T1000 (cell line): ENCODE results near the gene BCAM.
"Not testable (repeated sequence)": the region's sequence is repeated elsewhere in the genome, so short reads cannot be mapped to it uniquely, and the experiment has no call there.

Experiments
- DNase-seq: peaks from one replicate; lab custom pipeline; 2025; ENCODE audit warnings: mixed read lengths; lab: John Stamatoyannopoulos, UW

The BCAM gene

DNA sequence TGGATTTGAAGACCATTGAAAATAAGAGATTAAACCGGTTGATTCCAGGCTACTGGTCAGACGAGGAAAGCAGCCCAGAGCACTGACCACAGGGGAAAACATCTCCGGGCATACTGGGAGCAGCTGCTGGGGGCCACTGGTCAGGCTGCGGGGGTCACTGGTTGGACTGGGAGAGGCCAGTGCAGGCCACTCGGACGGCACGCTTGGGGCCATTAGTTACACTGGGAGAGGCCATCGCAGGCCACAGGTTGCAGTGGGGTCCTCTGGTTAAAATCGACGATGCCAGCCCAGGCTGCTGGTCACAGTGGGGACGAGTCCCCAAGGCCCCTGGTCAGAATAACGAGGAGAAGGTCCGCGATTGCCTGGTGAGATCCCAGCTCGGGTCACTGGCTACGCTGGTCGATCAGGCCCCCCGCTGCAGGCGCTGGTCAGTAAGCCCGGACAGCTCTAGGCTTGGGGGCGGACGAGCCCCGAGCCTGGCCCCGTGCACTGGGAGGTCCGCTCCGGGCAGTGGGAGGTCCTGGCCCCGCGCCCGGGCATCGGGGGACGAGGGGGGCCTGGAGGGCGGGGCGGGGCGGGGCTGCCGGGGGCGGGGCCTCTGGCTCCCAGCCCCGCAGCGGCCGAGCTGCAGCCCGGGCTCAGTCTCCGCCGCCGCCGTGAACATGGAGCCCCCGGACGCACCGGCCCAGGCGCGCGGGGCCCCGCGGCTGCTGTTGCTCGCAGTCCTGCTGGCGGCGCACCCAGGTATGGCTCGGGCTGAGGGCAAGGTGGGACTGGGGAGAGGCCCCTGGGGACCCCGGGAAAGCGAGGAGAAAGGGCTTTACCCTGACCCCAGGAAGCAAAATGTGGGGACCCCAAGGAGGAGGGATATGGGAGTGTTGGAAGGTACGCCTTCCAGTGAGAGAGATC lies at the start of gene BCAM:
Gene BCAM (plus strand): TSS at position 641 of the 909 bp plus-strand sequence. CDS start 22 bp downstream, at position 663.
- DNase-seq, result peak; percentile 24

DNA sequence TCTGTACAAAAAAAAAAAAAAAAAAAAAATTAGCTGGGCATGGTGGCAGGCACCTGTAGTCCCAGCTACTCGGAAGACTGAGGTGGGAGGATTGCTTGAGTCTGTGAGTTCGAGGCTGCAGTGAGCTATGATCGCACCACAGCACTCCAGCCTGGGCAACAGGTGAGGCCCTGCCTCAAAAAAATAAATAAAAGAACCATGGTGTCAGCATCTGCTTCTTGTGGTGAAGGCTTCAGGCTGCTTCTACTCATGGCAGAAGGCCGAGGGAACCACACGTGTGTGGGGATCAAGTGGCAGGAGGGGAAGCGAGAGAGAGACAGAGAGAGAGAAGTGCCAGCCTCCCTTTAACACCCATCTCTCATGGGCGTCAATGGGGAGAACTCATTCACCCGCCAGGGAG lies 46.9 kb upstream of the BCAM start:
- DNase-seq, result no peak

DNA sequence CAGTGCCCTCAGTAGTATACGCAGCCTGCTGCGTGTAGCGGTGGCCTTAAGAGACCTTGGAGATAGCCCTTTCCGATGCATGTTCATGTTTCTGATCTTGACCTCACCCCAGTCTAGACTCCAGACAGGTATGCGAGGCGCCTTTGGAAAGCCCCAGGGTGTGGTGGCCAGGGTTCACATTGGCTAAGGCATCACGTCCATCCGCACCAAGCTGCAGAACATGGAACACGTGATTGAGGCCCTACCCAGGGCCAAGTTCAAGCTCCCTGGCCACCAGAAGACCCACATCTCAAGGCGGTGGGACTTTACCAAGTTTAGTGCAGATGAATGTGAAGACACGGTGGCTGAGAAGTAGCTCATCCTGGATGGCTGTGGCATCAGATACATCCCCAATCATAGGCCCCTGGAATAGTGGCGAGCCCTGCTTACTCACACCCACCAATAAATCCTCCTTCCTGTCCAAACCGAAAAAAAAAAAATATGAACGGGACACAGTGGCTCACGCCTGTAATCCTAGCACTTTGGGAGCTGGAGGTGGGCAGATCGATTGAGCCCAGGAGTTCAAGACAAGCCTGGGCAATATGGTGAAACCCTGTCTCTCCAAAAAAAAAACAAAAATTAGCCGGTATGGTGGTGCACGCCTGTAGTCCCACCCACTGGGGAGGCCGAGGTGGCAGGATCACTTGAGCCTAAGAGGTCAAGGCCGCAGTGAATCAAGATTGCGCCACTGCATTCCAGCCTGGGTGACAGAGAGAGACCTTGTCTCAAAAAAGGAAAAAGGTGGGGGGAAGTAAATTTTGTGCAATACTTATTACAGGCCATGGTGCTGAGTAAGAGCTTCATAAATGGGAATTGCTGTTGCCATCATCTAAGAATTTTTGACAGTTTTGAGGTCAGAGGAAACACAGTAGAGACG lies 43.6 kb upstream of the BCAM start:
- no peak for DNase-seq

DNA sequence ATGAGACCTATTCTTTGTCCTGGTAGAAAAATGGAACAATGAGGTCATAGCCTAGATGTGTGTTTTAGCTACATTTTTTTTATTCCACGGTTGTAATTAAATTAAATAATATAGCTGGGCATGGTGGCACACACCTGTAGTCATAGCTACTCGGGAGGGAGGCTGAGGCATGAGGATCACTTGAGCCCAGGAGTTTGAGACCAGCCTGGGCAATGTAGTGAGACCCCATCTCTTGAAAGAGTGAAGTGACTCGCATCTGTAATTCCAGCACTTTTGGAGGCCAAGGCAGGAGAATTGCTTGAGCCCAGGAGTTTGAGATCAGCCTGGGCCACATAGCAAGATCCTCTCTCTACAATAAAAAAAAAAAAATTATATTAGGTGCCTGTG lies 43.0 kb upstream of the BCAM start:
- no peak for DNase-seq

DNA sequence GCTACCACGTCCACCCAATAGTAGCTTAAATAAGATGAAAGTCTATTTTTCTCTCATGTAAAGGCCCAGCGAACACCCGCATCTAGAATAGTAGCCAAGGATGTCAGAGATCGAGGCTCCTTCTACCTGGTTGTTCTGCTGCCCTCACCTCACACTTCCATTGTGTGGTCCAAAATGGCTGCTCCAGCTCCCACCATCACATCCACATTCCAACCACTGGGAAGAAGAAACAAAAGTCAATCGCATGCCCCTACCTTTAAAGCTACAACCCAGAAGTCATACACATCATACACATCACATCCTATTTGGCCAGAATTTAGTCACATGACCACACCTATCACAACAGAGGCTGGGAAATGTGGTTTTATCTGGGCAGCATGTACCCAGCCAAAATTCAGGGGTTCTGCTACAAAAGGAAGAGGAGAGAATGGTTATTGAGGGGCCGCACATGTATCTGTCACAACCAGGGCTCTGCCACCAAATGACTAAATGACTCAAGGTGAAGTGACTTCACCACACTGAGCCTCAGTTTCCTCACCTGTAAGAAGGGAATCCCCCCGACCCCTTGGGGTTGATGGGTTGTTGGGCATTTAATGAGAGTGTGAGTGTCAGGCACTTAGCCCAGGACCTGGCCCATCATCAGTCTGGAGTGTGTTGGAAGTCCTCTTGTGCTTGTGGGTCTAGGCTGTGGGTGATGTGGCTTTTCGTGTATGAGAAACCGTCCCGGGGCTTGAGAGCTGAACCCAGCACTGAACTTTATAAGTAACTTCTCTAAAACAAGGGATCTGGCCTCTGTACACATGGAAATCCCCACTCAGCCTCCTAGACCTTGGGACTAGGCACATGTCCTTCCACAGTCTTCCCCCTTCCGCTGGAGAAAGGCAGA lies 41.4 kb upstream of the BCAM start:
- DNase-seq, result no peak

DNA sequence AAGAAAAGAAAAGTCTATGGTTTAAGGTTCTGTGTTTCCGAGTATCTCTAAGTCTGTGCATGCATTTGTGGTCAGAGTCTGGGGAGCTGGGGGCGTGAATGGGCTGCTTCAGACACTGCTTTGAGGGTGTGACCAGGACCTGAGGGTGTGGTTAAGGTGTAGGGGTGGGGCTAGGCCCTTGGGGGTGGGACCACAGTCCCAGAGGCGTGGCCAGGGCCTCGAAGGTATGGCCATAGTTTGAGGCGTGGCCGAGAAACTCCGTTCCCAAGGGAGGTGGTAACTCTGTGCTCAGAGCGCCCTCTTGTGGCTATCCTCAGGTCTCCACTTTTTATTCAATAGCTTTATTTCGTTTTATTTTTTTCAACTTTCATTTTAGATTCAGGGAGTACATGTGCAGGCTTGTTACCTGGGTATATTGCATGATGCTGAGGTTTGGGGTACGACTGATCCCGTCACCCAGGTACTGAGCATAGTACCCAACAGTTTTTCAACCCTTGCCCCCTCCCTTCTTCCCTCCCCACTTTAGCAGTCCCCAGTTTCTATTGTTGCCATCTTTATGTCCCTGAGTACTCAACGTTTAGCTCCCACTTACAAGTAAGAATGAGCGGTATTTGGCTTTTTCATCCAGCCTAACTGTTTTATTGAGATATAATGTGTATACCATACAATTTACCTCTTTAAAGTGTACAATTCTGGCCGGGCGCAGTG lies 38.2 kb upstream of the BCAM start:
- DNase-seq, result peak; percentile 83

DNA sequence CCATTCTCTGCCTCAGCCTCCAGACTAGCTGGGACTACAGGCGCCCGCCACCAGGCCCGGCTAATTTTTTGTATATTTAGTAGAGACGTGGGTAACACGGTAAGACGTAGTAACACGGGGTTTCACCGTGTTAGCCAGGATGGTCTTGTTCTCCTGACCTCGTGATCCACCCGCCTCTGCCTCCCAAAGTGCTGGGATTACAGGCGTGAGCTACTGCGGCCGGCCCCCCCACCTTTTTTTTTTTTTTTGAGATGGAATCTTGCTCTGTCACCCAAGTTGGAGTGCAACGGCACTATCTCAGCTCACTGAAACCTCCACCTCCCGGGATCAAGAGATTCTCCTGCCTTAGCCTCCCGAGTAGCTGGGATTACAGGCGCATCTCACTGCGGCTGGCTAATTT lies 36.8 kb upstream of the BCAM start:
- DNase-seq, result not testable (repeated sequence)

GRCh38 chr19:44772959-44773358 lies 35.9 kb upstream of the BCAM start:
- DNase-seq, result no peak

GRCh38 chr19:44775676-44776240 lies 33.1 kb upstream of the BCAM start:
- no peak for DNase-seq

DNA sequence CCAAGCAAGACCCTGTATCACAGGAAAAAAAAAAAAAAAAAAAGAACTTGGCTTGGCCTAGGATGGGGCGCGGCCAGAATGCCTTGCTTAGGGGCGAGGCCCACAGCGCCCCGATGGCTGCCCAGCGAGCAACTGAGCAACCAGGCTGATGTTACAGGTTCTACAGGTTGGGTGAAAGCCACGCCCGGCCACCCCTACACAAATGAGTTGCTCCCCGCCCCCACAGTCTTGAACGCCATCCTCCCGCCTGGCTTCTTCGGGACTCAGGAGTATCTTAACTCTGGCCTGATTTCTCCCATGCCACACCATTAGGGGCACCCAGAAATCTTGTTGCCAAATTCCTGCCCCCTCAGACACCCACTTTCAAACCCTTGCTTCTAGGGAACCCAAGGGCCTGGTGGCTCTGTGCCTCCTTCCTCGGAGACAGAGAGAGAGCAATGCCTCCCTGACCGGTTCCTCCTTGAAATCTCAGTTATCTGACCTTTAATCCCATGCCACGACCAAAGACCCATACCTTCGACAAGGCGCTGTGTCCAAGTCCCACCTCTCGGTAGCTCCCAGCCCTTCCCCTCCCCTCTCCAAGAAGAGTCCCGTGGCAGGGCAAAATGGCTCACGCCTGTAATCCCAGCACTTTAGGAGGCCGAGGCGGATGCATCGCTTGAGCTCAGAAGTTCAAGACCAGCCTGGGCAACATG lies 32.4 kb upstream of the BCAM start:
- DNase-seq, result no peak

DNA sequence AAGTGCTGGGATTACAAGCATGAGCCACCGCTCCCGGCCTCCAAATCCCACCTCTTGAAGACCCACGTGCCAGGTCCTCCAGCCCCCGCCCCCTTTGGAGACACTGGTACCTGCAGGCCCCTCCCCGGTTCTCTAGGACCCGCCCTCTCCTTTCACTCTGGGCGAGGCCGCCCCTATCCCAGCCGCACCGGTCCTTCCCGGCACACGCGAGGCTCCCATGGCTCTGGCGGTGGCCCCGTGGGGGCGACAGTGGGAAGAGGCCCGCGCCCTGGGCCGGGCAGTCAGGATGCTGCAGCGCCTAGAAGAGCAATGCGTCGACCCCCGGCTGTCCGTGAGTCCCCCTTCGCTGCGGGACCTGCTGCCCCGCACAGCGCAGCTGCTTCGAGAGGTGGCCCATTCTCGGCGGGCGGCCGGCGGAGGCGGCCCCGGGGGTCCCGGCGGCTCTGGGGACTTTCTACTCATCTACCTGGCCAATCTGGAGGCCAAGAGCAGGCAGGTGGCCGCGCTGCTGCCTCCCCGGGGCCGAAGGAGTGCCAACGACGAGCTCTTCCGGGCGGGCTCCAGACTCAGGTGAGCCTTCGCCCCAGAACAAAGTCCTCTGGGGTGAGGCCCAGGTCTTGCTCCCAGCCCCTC lies 31.1 kb upstream of the BCAM start, which contains the start of gene CBLC:
Gene CBLC (plus strand): TSS at position 176 of the 633 bp plus-strand sequence. CDS start 42 bp downstream, at position 218.
- DNase-seq, result no peak

- DNase-seq, result no peak
Measured at GRCh38 chr19:44779150-44779549, 29.8 kb upstream of the BCAM start.

DNA sequence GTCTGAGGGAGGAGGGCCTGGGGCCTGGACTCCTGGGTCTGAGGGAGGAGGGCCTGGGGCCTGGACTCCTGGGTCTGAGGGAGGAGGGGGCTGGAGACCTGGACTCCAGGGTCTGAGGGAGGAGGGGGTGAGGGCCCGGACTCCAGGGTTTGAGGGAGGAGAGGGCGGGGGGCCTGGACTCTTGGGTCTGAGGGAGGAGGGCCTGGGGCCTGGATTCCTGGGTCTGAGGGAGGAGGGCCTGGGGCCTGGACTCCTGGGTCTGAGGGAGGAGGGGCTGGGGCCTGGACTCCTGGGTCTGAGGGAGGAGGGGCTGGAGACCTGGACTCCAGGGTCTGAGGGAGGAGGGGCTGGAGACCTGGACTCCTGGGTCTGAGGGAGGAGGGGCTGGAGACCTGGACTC lies 27.2 kb upstream of the BCAM start:
- not testable (repeated sequence) for DNase-seq

GRCh38 chr19:44782729-44783128 lies 26.2 kb upstream of the BCAM start:
- DNase-seq, result no peak

DNA sequence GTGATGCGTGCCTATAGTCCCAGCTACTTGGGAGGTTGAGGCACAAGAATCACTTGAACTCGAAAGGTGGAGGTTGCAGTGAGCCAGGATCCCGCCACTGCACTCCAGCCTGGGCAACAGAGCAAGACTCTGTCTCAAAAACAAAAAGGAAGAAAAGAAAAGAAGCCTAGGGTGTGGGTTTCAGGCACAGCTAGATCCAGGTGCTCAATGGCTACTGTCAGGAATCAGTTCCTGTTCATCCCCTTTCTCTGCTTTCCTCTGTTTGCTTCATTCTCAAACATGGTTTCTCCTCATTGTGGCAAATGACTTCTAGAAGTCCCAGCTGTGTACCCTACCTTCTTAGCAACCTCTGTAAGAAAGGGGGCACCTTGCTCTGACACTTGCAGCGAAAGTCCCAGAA lies 25.4 kb upstream of the BCAM start:
- DNase-seq, result no peak

DNA sequence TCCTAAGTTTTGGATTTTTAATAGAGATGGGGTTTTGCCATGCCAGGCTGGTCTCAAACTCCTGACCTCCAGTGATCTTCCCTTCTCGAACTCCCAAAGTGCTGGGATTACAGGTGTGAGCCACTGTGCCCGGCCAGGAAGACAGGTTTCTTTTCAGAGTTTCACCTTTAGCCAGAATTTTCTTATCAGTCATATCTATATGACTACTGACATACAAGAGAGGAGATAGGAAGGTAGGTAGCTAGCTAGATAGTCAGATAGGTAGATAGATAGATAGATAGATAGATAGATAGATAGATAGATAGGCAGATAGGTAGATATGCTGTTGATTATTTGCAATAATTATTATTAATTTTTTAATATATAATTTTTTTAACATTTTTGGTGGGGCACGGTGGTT lies 23.6 kb upstream of the BCAM start:
- DNase-seq, result no peak

GRCh38 chr19:44785993-44786392 lies 22.9 kb upstream of the BCAM start:
- no peak for DNase-seq

- DNase-seq, result no peak
Measured at GRCh38 chr19:44788971-44789370, 19.9 kb upstream of the BCAM start.

DNA sequence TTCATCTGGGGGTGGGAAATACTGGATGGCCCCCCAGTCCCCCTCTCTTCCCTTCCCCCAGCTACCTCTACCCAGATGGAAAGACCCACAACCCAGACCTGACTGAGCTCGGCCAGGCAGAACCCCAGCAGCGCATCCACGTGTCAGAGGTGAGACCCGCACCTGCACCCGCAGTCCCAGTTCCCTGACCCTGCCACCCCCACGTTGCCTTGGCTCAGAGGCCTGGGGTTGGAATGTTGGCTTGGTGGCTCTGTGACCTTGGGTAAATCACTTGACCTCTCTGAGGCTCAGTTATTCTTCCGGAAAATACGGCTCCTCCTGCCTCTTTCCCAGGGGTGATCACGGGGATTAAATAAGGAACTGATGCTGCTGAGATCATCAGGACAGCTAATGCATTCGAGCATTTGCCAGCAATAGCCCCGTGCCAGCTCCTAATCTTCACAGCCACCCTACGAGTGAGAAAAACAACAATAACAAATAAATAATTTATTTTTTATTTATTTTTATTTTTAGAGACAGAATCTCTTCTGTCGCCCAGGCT lies 18.9 kb upstream of the BCAM start:
- DNase-seq, result no peak
